Skeletal muscle satellite cell (primary cell): ENCODE results near the gene ARMC3.

Source experiments
- H3K27me3 ChIP-seq: 2 replicates; pipeline ENCODE4 v1.7.0; 2013; ENCODE audit warnings: low read length; ENCODE audit not compliant: control insufficient read depth, insufficient read depth
- H3K36me3 ChIP-seq: 2 replicates; pipeline ENCODE4 v1.7.0; 2013; ENCODE audit warnings: mild to moderate bottlenecking, control low read depth, low read length; ENCODE audit not compliant: insufficient read depth
- H3K4me1 ChIP-seq: 2 replicates; pipeline ENCODE4 v1.7.0; 2013; ENCODE audit warnings: low read length; ENCODE audit not compliant: control insufficient read depth, insufficient read depth
- H3K4me2 ChIP-seq: 2 replicates; pipeline ENCODE4 v1.7.0; 2013; ENCODE audit warnings: mild to moderate bottlenecking, low read length
- H3K4me3 ChIP-seq: 2 replicates; pipeline ENCODE4 v1.7.0; 2013; ENCODE audit warnings: low read length
- H3K9ac ChIP-seq: 2 replicates; pipeline ENCODE4 v1.7.0; 2013; ENCODE audit warnings: mild to moderate bottlenecking, low read depth, low read length, moderate library complexity
- H3K9me3 ChIP-seq: replicated peaks from 2 replicates; pipeline ENCODE4 v1.7.0; 2013; ENCODE audit warnings: mild to moderate bottlenecking, control low read depth, low read length

ARMC3 gene

DNA sequence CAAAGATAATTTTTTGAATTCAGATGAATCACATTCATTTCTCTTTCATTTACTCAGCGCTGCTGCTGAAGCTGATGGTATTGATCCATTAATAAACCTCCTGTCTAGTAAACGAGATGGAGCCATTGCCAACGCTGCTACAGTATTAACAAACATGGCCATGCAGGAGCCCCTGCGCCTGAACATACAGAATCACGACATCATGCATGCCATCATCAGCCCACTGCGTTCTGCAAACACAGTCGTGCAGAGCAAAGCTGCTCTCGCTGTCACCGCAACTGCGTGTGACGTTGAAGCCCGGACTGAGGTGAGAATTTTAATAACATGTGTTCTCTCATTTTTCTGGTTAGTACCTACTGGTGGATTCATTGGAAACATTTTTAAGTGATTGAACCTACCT is 70.2 kb downstream of the ARMC3 start:
- no peak overlapping the region for H3K4me3 ChIP-seq
- no peaks in the 10 kb centered on the region for H3K4me1 ChIP-seq
- H3K4me2 ChIP-seq = no peak overlapping the region
- H3K9me3 ChIP-seq = no peaks in the 10 kb centered on the region
- no peak overlapping the region for H3K9ac ChIP-seq
- H3K27me3 ChIP-seq = peaks cover 58% of the 10 kb centered on the region
- H3K36me3 ChIP-seq = no peaks in the 10 kb centered on the region

- Histone ChIP-seq H3K9me3 (no peaks in the 10 kb centered on the region), H3K9ac (no peak overlapping the region), H3K4me1 (no peaks in the 10 kb centered on the region), H3K4me3 (no peak overlapping the region), H3K36me3 (no peaks in the 10 kb centered on the region), H3K27me3 (peaks cover 50% of the 10 kb centered on the region), H3K4me2 (no peak overlapping the region)
Observed at GRCh38 chr10:22999942-23000341, 72.1 kb downstream of the ARMC3 start.

GRCh38 chr10:23001901-23002516 is 74.2 kb downstream of the ARMC3 start:
- peaks cover 52% of the 10 kb centered on the region for H3K27me3 ChIP-seq
- no peak overlapping the region for H3K9ac ChIP-seq
- H3K4me1 ChIP-seq = no peaks in the 10 kb centered on the region
- H3K4me3 ChIP-seq = no peak overlapping the region
- H3K4me2 ChIP-seq = no peak overlapping the region
- no peaks in the 10 kb centered on the region for H3K36me3 ChIP-seq
- H3K9me3 ChIP-seq = no peaks in the 10 kb centered on the region

GRCh38 chr10:23005150-23005549 is 77.3 kb downstream of the ARMC3 start:
- Histone ChIP-seq H3K4me2 (no peak overlapping the region), H3K27me3 (peaks cover 40% of the 10 kb centered on the region)

GRCh38 chr10:23013581-23014335 is 85.9 kb downstream of the ARMC3 start:
- H3K4me3 ChIP-seq = no peak overlapping the region
- H3K9ac ChIP-seq = no peak overlapping the region
- peaks cover 22% of the 10 kb centered on the region for H3K27me3 ChIP-seq
- H3K36me3 ChIP-seq = no peaks in the 10 kb centered on the region
- H3K9me3 ChIP-seq = no peaks in the 10 kb centered on the region
- no peaks in the 10 kb centered on the region for H3K4me1 ChIP-seq
- no peak overlapping the region for H3K4me2 ChIP-seq

More at GRCh38 chr10:23005150-23005549, 77.3 kb downstream of the ARMC3 start:
- no peak overlapping the region for H3K9ac ChIP-seq
- H3K4me3 ChIP-seq = no peak overlapping the region
- no peaks in the 10 kb centered on the region for H3K36me3 ChIP-seq
- no peaks in the 10 kb centered on the region for H3K9me3 ChIP-seq
- no peaks in the 10 kb centered on the region for H3K4me1 ChIP-seq

DNA sequence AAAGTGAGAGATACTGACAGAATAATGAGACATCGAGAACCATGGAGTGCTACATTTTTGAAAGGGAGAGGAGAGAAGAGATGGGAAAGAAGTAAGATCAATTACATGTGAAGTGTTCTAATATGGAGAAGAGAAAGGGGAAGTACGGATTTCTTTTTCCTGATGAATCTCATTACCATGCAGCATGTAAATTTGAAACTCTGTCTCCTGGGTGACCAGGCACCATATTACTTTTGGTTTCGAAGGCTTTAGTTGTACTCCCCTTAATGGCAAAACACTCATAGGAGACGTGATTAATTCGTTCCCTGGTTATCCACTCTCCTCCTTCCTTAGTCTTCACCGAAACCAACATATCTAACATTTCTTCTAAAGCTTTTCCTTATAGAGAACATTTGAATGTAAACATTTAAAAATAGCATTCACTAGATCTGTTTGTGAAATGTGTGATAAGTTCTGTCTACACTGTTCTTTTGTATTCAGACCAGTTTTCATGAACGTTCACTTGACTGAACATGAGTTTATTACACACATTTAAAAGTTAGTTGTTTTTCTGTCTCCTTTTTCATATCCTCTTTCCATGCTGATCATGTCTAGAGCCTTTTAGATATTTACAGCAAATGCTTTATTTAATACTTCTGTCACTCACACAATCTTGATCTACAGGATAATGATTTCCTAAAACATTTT is 87.3 kb downstream of the ARMC3 start:
- H3K4me1 ChIP-seq = no peaks in the 10 kb centered on the region
- H3K27me3 ChIP-seq = peaks cover 25% of the 10 kb centered on the region
- H3K9ac ChIP-seq = no peak overlapping the region
- H3K4me3 ChIP-seq = no peak overlapping the region
- H3K4me2 ChIP-seq = no peak overlapping the region
- H3K36me3 ChIP-seq = no peaks in the 10 kb centered on the region
- no peaks in the 10 kb centered on the region for H3K9me3 ChIP-seq

DNA sequence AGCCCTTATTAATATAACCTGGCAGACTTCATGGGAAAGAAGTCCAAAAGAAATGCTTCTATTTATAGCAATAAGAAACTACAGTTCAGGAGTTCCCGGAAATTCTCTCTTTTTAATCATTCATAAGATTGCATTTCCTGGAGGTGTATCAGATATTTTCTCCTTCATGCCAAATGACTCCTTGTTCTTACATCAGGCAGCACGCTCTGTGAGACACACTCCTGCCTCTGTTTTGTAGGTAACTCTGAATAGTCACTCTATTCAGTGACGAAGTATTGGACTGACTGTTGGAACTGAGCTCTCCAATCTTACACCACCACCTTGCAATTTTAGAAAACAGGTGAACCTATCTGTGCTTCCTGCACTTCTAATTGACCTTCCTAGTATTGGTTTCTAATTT is 88.8 kb downstream of the ARMC3 start:
- H3K9ac ChIP-seq = no peak overlapping the region
- H3K36me3 ChIP-seq = no peaks in the 10 kb centered on the region
- H3K4me1 ChIP-seq = no peaks in the 10 kb centered on the region
- no peaks in the 10 kb centered on the region for H3K9me3 ChIP-seq
- no peak overlapping the region for H3K4me3 ChIP-seq
- H3K27me3 ChIP-seq = peaks cover 25% of the 10 kb centered on the region
- H3K4me2 ChIP-seq = no peak overlapping the region

DNA sequence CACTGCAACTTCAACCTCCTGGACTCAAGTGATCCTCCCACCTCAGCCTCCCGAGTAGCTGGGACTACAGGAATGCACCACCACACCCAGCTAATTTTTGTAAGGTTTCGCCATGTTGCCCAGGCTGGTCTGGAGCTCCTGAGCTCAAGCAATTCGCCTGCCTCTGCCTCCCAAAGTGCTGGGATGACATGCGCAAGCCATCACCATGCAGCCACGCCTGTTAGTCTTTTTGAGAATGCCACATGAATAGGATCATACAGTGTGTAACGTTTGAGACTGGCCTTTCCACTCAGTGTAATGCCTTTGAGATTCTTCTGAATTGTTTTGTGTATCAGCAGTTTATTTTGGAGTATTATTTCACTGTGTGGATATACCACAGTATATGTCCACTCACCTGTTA is 91.8 kb downstream of the ARMC3 start:
- Histone ChIP-seq H3K4me1 (no peaks in the 10 kb centered on the region), H3K27me3 (peaks cover 21% of the 10 kb centered on the region), H3K4me3 (no peak overlapping the region), H3K36me3 (no peaks in the 10 kb centered on the region), H3K9me3 (no peaks in the 10 kb centered on the region), H3K9ac (no peak overlapping the region), H3K4me2 (no peak overlapping the region)

- no peak overlapping the region for H3K9ac ChIP-seq
- H3K36me3 ChIP-seq = no peaks in the 10 kb centered on the region
- peaks cover 17% of the 10 kb centered on the region for H3K27me3 ChIP-seq
- H3K4me2 ChIP-seq = no peak overlapping the region
- H3K4me1 ChIP-seq = no peaks in the 10 kb centered on the region
- no peak overlapping the region for H3K4me3 ChIP-seq
- H3K9me3 ChIP-seq = no peaks in the 10 kb centered on the region
Observed at GRCh38 chr10:23021430-23021829, 93.6 kb downstream of the ARMC3 start.

GRCh38 chr10:23024002-23024401 is 96.1 kb downstream of the ARMC3 start:
- H3K4me1 ChIP-seq = no peaks in the 10 kb centered on the region
- H3K9me3 ChIP-seq = no peaks in the 10 kb centered on the region
- no peak overlapping the region for H3K9ac ChIP-seq
- H3K27me3 ChIP-seq = peaks cover 17% of the 10 kb centered on the region
- H3K36me3 ChIP-seq = no peaks in the 10 kb centered on the region
- no peak overlapping the region for H3K4me3 ChIP-seq
- H3K4me2 ChIP-seq = no peak overlapping the region

DNA sequence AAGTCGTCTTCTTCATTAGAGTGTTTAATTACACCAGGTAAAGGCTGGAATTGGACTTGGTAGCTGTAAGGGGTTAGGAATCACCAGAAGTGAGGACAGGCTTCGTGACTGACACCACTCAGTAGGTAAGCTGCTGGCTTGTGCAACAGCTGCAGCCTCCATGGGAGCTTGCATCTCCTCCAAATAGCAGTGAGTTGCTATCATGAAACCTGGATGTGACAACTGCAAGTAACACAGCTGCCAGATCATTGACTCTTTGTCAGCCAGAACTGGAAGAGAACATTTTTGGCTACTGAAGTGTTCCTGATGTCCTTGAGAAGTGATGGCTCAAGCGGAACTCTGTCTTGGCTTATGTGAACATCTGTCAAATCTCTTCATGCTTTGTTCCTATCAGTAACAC is 103.5 kb downstream of the ARMC3 start:
- peaks cover 30% of the 10 kb centered on the region for H3K27me3 ChIP-seq
- H3K9me3 ChIP-seq = no peaks in the 10 kb centered on the region
- H3K4me1 ChIP-seq = no peaks in the 10 kb centered on the region
- H3K9ac ChIP-seq = no peak overlapping the region
- no peaks in the 10 kb centered on the region for H3K36me3 ChIP-seq
- H3K4me2 ChIP-seq = no peak overlapping the region
- no peak overlapping the region for H3K4me3 ChIP-seq
